Panc1 (cell line): ENCODE data around the gene PANK4.

Experiments used
- SIN3A ChIP-seq: IDR thresholded peaks from 2 replicates; pipeline ENCODE4 v1.6.1; 2012; ENCODE audit warnings: low read depth, mild to moderate bottlenecking, low read length, moderate library complexity, borderline replicate concordance; ENCODE audit not compliant: insufficient read depth
- TF ChIP-seq, protein P1 (sequence below): fragments of 450-650 bp; IDR thresholded peaks from 2 replicates; pipeline ENCODE4 v1.5.1; 2017; ENCODE audit warnings: mild to moderate bottlenecking

- TF ChIP-seq, protein P1, sequence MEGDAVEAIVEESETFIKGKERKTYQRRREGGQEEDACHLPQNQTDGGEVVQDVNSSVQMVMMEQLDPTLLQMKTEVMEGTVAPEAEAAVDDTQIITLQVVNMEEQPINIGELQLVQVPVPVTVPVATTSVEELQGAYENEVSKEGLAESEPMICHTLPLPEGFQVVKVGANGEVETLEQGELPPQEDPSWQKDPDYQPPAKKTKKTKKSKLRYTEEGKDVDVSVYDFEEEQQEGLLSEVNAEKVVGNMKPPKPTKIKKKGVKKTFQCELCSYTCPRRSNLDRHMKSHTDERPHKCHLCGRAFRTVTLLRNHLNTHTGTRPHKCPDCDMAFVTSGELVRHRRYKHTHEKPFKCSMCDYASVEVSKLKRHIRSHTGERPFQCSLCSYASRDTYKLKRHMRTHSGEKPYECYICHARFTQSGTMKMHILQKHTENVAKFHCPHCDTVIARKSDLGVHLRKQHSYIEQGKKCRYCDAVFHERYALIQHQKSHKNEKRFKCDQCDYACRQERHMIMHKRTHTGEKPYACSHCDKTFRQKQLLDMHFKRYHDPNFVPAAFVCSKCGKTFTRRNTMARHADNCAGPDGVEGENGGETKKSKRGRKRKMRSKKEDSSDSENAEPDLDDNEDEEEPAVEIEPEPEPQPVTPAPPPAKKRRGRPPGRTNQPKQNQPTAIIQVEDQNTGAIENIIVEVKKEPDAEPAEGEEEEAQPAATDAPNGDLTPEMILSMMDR = no peak
- TF ChIP-seq SIN3A = no peak
These were observed 13.5 kb downstream of the PANK4 start for GRCh38 chr1:2512862-2513421.
